K562 (cell line): ENCODE results near the gene BCAS3.

Experiments used
- ELF2 ChIP-seq: fragments of 250-450 bp; sonication (Bioruptor Pico); IDR thresholded peaks from 2 replicates; pipeline ENCODE4 v1.5.0; 2021; ENCODE audit warnings: mild to moderate bottlenecking
- EP300 ChIP-seq: IDR thresholded peaks from 2 replicates; pipeline ENCODE4 v1.6.1; 2012; ENCODE audit warnings: low read length, improper control_type of control experiment
- ESRRA ChIP-seq: fragments of 450-650 bp; IDR thresholded peaks from 2 replicates; pipeline ENCODE4 v1.6.1; 2014; ENCODE audit warnings: low read depth, mild to moderate bottlenecking, moderate library complexity, borderline replicate concordance
- FOXM1 ChIP-seq, 2 experiments: fragments of 450-650 bp in 1 of 2; sonication (generic) in 1 of 2; formaldehyde crosslinking in 1 of 2; IDR thresholded peaks; 2 replicates each; pipeline versions ENCODE4 v1.6.1 to v1.9.0; 2017 to 2022; ENCODE audit warnings: low read depth in 2 of 2, mild to moderate bottlenecking in 2 of 2, missing genetic modification reagents in 1 of 2, moderate library complexity in 1 of 2
- MYC ChIP-seq, 2 experiments: fragments of 250-450 bp in 1 of 2; sonication (Bioruptor Pico) in 1 of 2; IDR thresholded peaks; 2 replicates each; pipeline versions ENCODE4 v1.5.1 to v1.6.1; 2012 to 2021; ENCODE audit warnings: low read depth in 2 of 2, borderline replicate concordance in 1 of 2, improper control_type of control experiment in 1 of 2, low read length in 1 of 2, mild to moderate bottlenecking in 1 of 2, moderate library complexity in 1 of 2
- POLR2A ChIP-seq: fragments of 450-650 bp; conservative IDR thresholded peaks from 2 replicates; pipeline ENCODE4 v1.6.1; 2016
- SP2 ChIP-seq: IDR thresholded peaks from 2 replicates; pipeline ENCODE4 v1.6.1; 2011; ENCODE audit warnings: mild to moderate bottlenecking, low read depth, low read length, moderate library complexity; ENCODE audit not compliant: poor library complexity, severe bottlenecking; ENCODE audit errors: extremely low read depth
- TSC22D4 ChIP-seq: fragments of 450-650 bp; IDR thresholded peaks from 2 replicates; pipeline ENCODE4 v1.6.1; 2016; ENCODE audit warnings: missing genetic modification characterization, missing biosample characterization, control low read depth
- ZNF124 ChIP-seq: sonication (generic); formaldehyde crosslinking; IDR thresholded peaks from 2 replicates; pipeline ENCODE4 v1.8.1; 2022; ENCODE audit warnings: missing genetic modification reagents
- ZNF766 ChIP-seq: fragments of 200-800 bp; sonication (Bioruptor generic); conservative IDR thresholded peaks from 2 replicates; pipeline ENCODE4 v1.6.1; 2016; ENCODE audit warnings: missing genetic modification characterization, missing compliant biosample characterization
- TF ChIP-seq, protein P1 (sequence below), 3 experiments: IDR thresholded peaks in 2 of 3; conservative IDR thresholded peaks in 1 of 3; 2 replicates each; pipeline ENCODE4 v1.5.1; 2011 to 2012; ENCODE audit warnings: low read length in 3 of 3, mild to moderate bottlenecking in 3 of 3, control low read depth in 2 of 3, improper control_type of control experiment in 1 of 3, inconsistent platforms in 1 of 3, low read depth in 1 of 3, mixed read lengths in 1 of 3, moderate library complexity in 1 of 3; ENCODE audit not compliant: insufficient read depth in 2 of 3
- TF ChIP-seq, protein P2 (sequence below), 3 experiments: fragments of 200-800 bp in 1 of 3; sonication (Bioruptor generic) in 1 of 3; sonication (generic) in 1 of 3; formaldehyde crosslinking in 1 of 3; IDR thresholded peaks; 2 replicates each; pipeline versions ENCODE4 v1.6.1 to v1.8.0; 2016 to 2022; ENCODE audit warnings: mild to moderate bottlenecking in 2 of 3, missing compliant biosample characterization in 2 of 3, missing genetic modification characterization in 2 of 3, missing genetic modification reagents in 1 of 3

DNA sequence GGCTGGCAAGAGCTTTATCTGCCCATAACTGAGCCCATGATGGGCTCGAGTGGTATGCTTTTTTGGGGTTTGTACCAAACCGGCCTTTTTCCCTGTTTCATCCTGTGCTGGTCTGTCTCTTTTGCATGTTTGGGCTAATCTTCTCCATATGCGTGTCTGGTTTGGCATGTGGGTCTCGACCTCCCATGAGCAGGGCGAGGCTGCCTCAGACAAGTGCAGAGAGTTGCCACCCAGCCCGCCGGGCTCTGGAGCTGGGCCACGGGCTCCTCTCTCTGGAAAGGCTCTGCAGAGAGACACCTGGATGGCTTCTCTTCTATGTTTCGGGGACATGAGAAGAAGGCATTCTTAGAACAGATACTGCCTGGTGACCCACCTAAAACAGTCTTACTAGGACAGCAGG is 654.2 kb downstream of the BCAS3 start:
- TF ChIP-seq ESRRA (no peak), SP2 (no peak), ZNF124 (CRISPR knock-in tag) (no peak), ELF2 (CRISPR knock-in tag) (no peak), EP300 (no peak), ZNF766 (CRISPR knock-in tag) (no peak), POLR2A (no peak), TSC22D4 (no peak), MYC (IDR thresholded peaks at IDR 0.05; ENCODE audit: low read depth, low read length) (no peak), MYC (CRISPR knock-in tag; IDR thresholded peaks at IDR 0.05; ENCODE audit: borderline replicate concordance, low read depth) (no peak), FOXM1 (IDR thresholded peaks at IDR 0.05; ENCODE audit: low read depth) (no peak), FOXM1 (CRISPR knock-in tag; IDR thresholded peaks at IDR 0.05; ENCODE audit: low read depth) (no peak)
- TF ChIP-seq, protein P1, sequence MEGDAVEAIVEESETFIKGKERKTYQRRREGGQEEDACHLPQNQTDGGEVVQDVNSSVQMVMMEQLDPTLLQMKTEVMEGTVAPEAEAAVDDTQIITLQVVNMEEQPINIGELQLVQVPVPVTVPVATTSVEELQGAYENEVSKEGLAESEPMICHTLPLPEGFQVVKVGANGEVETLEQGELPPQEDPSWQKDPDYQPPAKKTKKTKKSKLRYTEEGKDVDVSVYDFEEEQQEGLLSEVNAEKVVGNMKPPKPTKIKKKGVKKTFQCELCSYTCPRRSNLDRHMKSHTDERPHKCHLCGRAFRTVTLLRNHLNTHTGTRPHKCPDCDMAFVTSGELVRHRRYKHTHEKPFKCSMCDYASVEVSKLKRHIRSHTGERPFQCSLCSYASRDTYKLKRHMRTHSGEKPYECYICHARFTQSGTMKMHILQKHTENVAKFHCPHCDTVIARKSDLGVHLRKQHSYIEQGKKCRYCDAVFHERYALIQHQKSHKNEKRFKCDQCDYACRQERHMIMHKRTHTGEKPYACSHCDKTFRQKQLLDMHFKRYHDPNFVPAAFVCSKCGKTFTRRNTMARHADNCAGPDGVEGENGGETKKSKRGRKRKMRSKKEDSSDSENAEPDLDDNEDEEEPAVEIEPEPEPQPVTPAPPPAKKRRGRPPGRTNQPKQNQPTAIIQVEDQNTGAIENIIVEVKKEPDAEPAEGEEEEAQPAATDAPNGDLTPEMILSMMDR (IDR thresholded peaks at IDR 0.05 in 2 of 3, conservative IDR thresholded peaks at IDR 0.05 in 1 of 3; ENCODE audit: insufficient read depth in 2 of 3, low read depth in 1 of 3, low read length in 3 of 3), result no peak
- TF ChIP-seq, protein P2, sequence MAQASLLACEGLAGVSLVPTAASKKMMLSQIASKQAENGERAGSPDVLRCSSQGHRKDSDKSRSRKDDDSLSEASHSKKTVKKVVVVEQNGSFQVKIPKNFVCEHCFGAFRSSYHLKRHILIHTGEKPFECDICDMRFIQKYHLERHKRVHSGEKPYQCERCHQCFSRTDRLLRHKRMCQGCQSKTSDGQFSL (CRISPR knock-in tag; IDR thresholded peaks at IDR 0.05), result no peak
- TF ChIP-seq, protein P2 (tag; IDR thresholded peaks at IDR 0.05), result no peak
